Thyroid gland (tissue), 4 donors: ENCODE results near the gene SCG2.

ENCODE experiments used
- CTCF ChIP-seq, 6 experiments: fragments of 200-600 bp in 3 of 6; fragments of 450-650 bp in 3 of 6; sonication (generic) in 3 of 6; IDR thresholded peaks; one replicate each; pipeline ENCODE4 v1.5.1; 2016 to 2019; ENCODE audit warnings: antibody characterized with exemption in 6 of 6, mild to moderate bottlenecking in 2 of 6, inconsistent platforms in 1 of 6, moderate library complexity in 1 of 6
- POLR2A ChIP-seq, 2 donors: fragments of 450-650 bp; IDR thresholded peaks; one replicate each; pipeline ENCODE4 v1.6.1; 2017; ENCODE audit warnings: antibody characterized with exemption in 2 of 2, mild to moderate bottlenecking in 2 of 2, moderate library complexity in 1 of 2

- TF ChIP-seq CTCF (IDR thresholded peaks at IDR 0.05) = no peak
- no peak for TF ChIP-seq POLR2A (IDR thresholded peaks at IDR 0.05)
These were observed 30.7 kb upstream of the SCG2 start for GRCh38 chr2:223632826-223633225.
